Measurements from ENCODE around the gene XCL2. TPM values are rescaled to one million over a fixed set of nuclear protein-coding genes. Genes with fewer than 3 reads are reported as not detected.

The XCL2 gene
- total and polyA plus RNA-seq, 2 of the 8 experiments (the other 6 are each of a cell fraction or from before 2014, with no cell fraction given): not detected

DNA sequence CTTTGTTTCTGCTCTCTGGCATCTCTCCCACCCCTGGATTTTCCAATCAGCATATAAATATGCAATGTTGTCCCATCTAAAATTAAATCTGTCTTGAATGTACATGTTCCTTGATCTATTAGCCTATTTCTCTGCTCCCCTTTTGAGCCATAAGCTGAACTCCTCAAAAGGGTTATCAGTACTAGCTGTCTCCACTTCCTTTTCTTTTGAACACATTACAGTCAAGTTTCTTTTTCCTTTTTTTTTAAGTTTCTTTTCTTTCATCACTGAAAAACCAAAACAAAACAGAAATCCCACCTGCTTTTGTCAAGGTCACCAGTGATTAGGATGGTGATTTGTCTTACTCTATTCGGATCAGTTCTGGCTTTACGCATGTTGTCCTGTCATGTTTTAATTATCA is 29.3 kb downstream of the XCL2 start:
- no peak overlapping the region for H2BK15ac ChIP-seq (ENCODE audit: low read length)
- H3K14ac ChIP-seq (ENCODE audit: insufficient read length): no peak overlapping the region
- 97% methylated on average over 2 of the region's 2 CpGs; no CpG with 5 or more reads in 1 of the 2 experiments for WGBS, 2 experiments (ENCODE audit: extremely low coverage in 1 of 2, insufficient coverage in 1 of 2, insufficient read length in 1 of 2, insufficient replicate concordance in 2 of 2, low coverage in 1 of 2, low lambda C conversion rate in 2 of 2, missing lambda C conversion rate in 1 of 2)
- no peak overlapping the region for H2BK5ac ChIP-seq (ENCODE audit: low read depth, low read length)
- DNase-seq (ENCODE audit: low read depth in 1 of 2, low spot score in 2 of 2): no peak
- ChIA-PET POLR2A (ENCODE audit: partially characterized antibody) (interaction anchor here (1.5 kb wide), 1 partner anchor 9 kb away, joined by 3 read pairs; no protein-coding TSS in a partner anchor), CTCF (ENCODE audit: partially characterized antibody) (interaction anchor here (0.5 to 1.0 kb wide), 3 partner anchors 74 to 1439 kb away, joined by 3 read pairs; no protein-coding TSS in a partner anchor)
- no peak overlapping the region for H2BK12ac ChIP-seq (ENCODE audit: low read depth, low read length)
- no peaks in the 10 kb centered on the region for H3K9me3 ChIP-seq (ENCODE audit: insufficient read depth in 2 of 2, low read depth in 1 of 2, low read length in 1 of 2)
- H4K91ac ChIP-seq (replicated peaks; ENCODE audit: insufficient read length, low read length): no peak overlapping the region
- no peak overlapping the region for H3K9ac ChIP-seq (replicated peaks in 1 of 4; ENCODE audit: extremely low read depth in 1 of 4, low read depth in 3 of 4, low read length in 3 of 4)
- no peak overlapping the region for H4K5ac ChIP-seq (ENCODE audit: insufficient read length, low read depth, low read length)
- H2BK20ac ChIP-seq (ENCODE audit: low read length): no peak overlapping the region
- H4K8ac ChIP-seq (ENCODE audit: extremely low read depth, insufficient read depth, low read length): no peak overlapping the region
- H3K4ac ChIP-seq (replicated peaks; ENCODE audit: insufficient read length, low read depth, low read length): no peak overlapping the region
- no peaks in the 10 kb centered on the region for H4K20me1 ChIP-seq (replicated peaks in 1 of 2; ENCODE audit: control insufficient read depth in 1 of 2, insufficient read depth in 2 of 2, low read length in 2 of 2)
- H3K18ac ChIP-seq (ENCODE audit: extremely low read depth, low read length): no peak overlapping the region
- H2BK120ac ChIP-seq (replicated peaks; ENCODE audit: low read depth, low read length): no peak overlapping the region
- H3K23ac ChIP-seq (ENCODE audit: insufficient read length): no peak overlapping the region
- no peaks in the 10 kb centered on the region for H3K27me3 ChIP-seq (replicated peaks in 1 of 4; ENCODE audit: control insufficient read depth in 3 of 4, extremely low read depth in 1 of 4, insufficient read depth in 3 of 4, low read length in 3 of 4)
- H3K36me3 ChIP-seq (ENCODE audit: control insufficient read depth in 2 of 4, insufficient read depth in 4 of 4, low read length in 3 of 4): no peaks in the 10 kb centered on the region
- H3K4me2 ChIP-seq (ENCODE audit: insufficient read depth in 1 of 2, low read depth in 2 of 2, low read length in 2 of 2): no peak overlapping the region
- FAIRE-seq: no peak
- no peaks in the 10 kb centered on the region for H3K79me2 ChIP-seq (ENCODE audit: control insufficient read depth in 1 of 2, insufficient read depth in 2 of 2, low read length in 2 of 2)
- no peak overlapping the region for H2AFZ ChIP-seq (ENCODE audit: low read length)
- no peak overlapping the region for H3K4me3 ChIP-seq (ENCODE audit: extremely low read depth in 1 of 4, insufficient read depth in 2 of 4, low read depth in 3 of 4, low read length in 4 of 4)
- no peaks in the 10 kb centered on the region; the same call in 1 of the 2 replicates for H3K23me2 ChIP-seq (ENCODE audit: low read depth, low read length)
- no peak overlapping the region for H3K56ac ChIP-seq (replicated peaks; ENCODE audit: insufficient read length, low read depth, low read length)
- no peak overlapping the region for H2AK5ac ChIP-seq (ENCODE audit: low read depth, low read length)
- H3K27ac ChIP-seq (ENCODE audit: low read depth, low read length): no peak overlapping the region
- H3K79me1 ChIP-seq (ENCODE audit: low read depth, low read length): no peaks in the 10 kb centered on the region
- no peaks in the 10 kb centered on the region for H3K4me1 ChIP-seq (replicated peaks in 1 of 4; ENCODE audit: control insufficient read depth in 3 of 4, insufficient read depth in 4 of 4, low read length in 3 of 4)
- TF ChIP-seq JUND (IDR thresholded peaks at IDR 0.05; ENCODE audit: low read length) (no peak), POLR2AphosphoS5 (IDR thresholded peaks at IDR 0.05; ENCODE audit: low read depth, low read length) (no peak), SIX5 (IDR thresholded peaks at IDR 0.05; ENCODE audit: low read depth, low read length) (no peak), CBX5 (IDR thresholded peaks at IDR 0.05; ENCODE audit: low read depth, low read length) (no peak), MAFK (IDR thresholded peaks at IDR 0.05; ENCODE audit: low read depth, low read length) (no peak), SP1 (IDR thresholded peaks at IDR 0.05; ENCODE audit: low read depth, low read length) (no peak)
